CD4-positive, alpha-beta T cell treated with Interleukin-17A for 4 hours (primary cell): ENCODE data around the gene COQ8B.
"Not testable (repeated sequence)": the region's sequence is repeated elsewhere in the genome, so short reads cannot be mapped to it uniquely, and the experiment has no call there.

Source experiments
- DNase-seq: peaks from one replicate; pipeline ENCODE4 v3.0.0-alpha.2; 2020; ENCODE audit warnings: mixed read lengths

COQ8B gene

GRCh38 chr19:40716482-40717324 is at the start of gene COQ8B, which contains the start of gene ITPKC:
Gene COQ8B, minus strand, starts transcription at chr19:40716886. Its CDS starts 2,254 bp downstream, at chr19:40714632.
Gene ITPKC, plus strand, starts transcription at chr19:40717112. Its CDS starts 24 bp downstream, at chr19:40717136.
- DNase-seq, result peak; percentile 100

- DNase-seq, result not testable (repeated sequence)
Measured at GRCh38 chr19:40766385-40766784, 49.7 kb upstream of the COQ8B start.

- DNase-seq, result no peak
Measured at GRCh38 chr19:40763963-40764362, 47.3 kb upstream of the COQ8B start.

- no peak for DNase-seq
Measured at GRCh38 chr19:40763526-40763925, 46.8 kb upstream of the COQ8B start.

- no peak for DNase-seq
Measured at GRCh38 chr19:40762754-40763470, 46.2 kb upstream of the COQ8B start.

- DNase-seq, result no peak
Measured at GRCh38 chr19:40759352-40759751, 42.7 kb upstream of the COQ8B start.

GRCh38 chr19:40758491-40758890 is 41.8 kb upstream of the COQ8B start:
- DNase-seq, result no peak

GRCh38 chr19:40756502-40757110 is 39.9 kb upstream of the COQ8B start:
- DNase-seq, result no peak

GRCh38 chr19:40755791-40756190 is 39.1 kb upstream of the COQ8B start:
- DNase-seq, result no peak

- DNase-seq, result no peak
Measured at GRCh38 chr19:40755248-40755624, 38.5 kb upstream of the COQ8B start.

- peak; percentile 38 for DNase-seq
Measured at GRCh38 chr19:40754611-40755247, 38.0 kb upstream of the COQ8B start.

- DNase-seq, result no peak
Measured at GRCh38 chr19:40752257-40752781, 35.6 kb upstream of the COQ8B start.

- DNase-seq, result peak; percentile 96
Measured at GRCh38 chr19:40750874-40751537, 34.3 kb upstream of the COQ8B start, which contains the start of gene SNRPA. Gene SNRPA, plus strand, starts transcription at chr19:40751203. Its CDS starts 206 bp downstream, at chr19:40751409.

GRCh38 chr19:40750058-40750873 is 33.6 kb upstream of the COQ8B start, which contains the start of gene ACTMAP:
Gene ACTMAP, minus strand, starts transcription at chr19:40750477. Its CDS starts 674 bp downstream, at chr19:40749803.
- peak; percentile 99 for DNase-seq

GRCh38 chr19:40747536-40747935 is 30.9 kb upstream of the COQ8B start:
- no peak for DNase-seq

- no peak for DNase-seq
Measured at GRCh38 chr19:40745402-40745780, 28.7 kb upstream of the COQ8B start.

- DNase-seq, result peak; percentile 49
Measured at GRCh38 chr19:40744554-40745401, 28.1 kb upstream of the COQ8B start.

- DNase-seq, result no peak
Measured at GRCh38 chr19:40743926-40744325, 27.2 kb upstream of the COQ8B start.

GRCh38 chr19:40742886-40743285 is 26.2 kb upstream of the COQ8B start:
- no peak for DNase-seq

GRCh38 chr19:40742477-40742876 is 25.8 kb upstream of the COQ8B start:
- no peak for DNase-seq
